Activated T-cell treated with anti-CD3 and anti-CD28 coated beads for 4 hours (primary cell): ENCODE results near the gene POLD3.
"Not testable (repeated sequence)": the region's sequence is repeated elsewhere in the genome, so short reads cannot be mapped to it uniquely, and the experiment has no call there.

Experiments used
- DNase-seq: peaks from one replicate; pipeline ENCODE4 v3.0.0-alpha.2; 2020

Gene POLD3

GRCh38 chr11:74583024-74583624 is 9.3 kb upstream of the POLD3 start:
- DNase-seq = no peak

GRCh38 chr11:74590492-74590891 is 1.9 kb upstream of the POLD3 start:
- DNase-seq = not testable (repeated sequence)

- no peak for DNase-seq
Observed at GRCh38 chr11:74592063-74592440, 330 bp upstream of the POLD3 start.

GRCh38 chr11:74593463-74593862 is 1.1 kb downstream of the POLD3 start:
- no peak for DNase-seq

- no peak for DNase-seq
Observed at GRCh38 chr11:74602637-74603556, 10.5 kb downstream of the POLD3 start.

- DNase-seq = no peak
Observed at GRCh38 chr11:74603845-74604244, 11.5 kb downstream of the POLD3 start.

- DNase-seq = no peak
Observed at GRCh38 chr11:74604311-74604710, 11.9 kb downstream of the POLD3 start.

GRCh38 chr11:74605403-74605802 is 13.0 kb downstream of the POLD3 start:
- no peak for DNase-seq

- no peak for DNase-seq
Observed at GRCh38 chr11:74608431-74608830, 16.0 kb downstream of the POLD3 start.

- no peak for DNase-seq
Observed at GRCh38 chr11:74611369-74611861, 19.0 kb downstream of the POLD3 start.

GRCh38 chr11:74612877-74613276 is 20.5 kb downstream of the POLD3 start:
- no peak for DNase-seq

GRCh38 chr11:74615311-74615710 is 22.9 kb downstream of the POLD3 start:
- DNase-seq = no peak

GRCh38 chr11:74615988-74616387 is 23.6 kb downstream of the POLD3 start:
- DNase-seq = no peak

GRCh38 chr11:74620531-74620930 is 28.1 kb downstream of the POLD3 start:
- DNase-seq = no peak

- DNase-seq = no peak
Observed at GRCh38 chr11:74626130-74626529, 33.7 kb downstream of the POLD3 start.

GRCh38 chr11:74626604-74627003 is 34.2 kb downstream of the POLD3 start:
- no peak for DNase-seq

GRCh38 chr11:74627381-74627780 is 35.0 kb downstream of the POLD3 start:
- no peak for DNase-seq

GRCh38 chr11:74630043-74630442 is 37.7 kb downstream of the POLD3 start:
- DNase-seq = no peak

- no peak for DNase-seq
Observed at GRCh38 chr11:74633406-74634393, 41.3 kb downstream of the POLD3 start.

- no peak for DNase-seq
Observed at GRCh38 chr11:74634537-74634936, 42.2 kb downstream of the POLD3 start.

- no peak for DNase-seq
Observed at GRCh38 chr11:74636630-74637184, 44.3 kb downstream of the POLD3 start.

- DNase-seq = no peak
Observed at GRCh38 chr11:74637700-74638099, 45.3 kb downstream of the POLD3 start.

- no peak for DNase-seq
Observed at GRCh38 chr11:74638869-74639268, 46.5 kb downstream of the POLD3 start.
